ENCODE data around the gene DGKQ. TPM values are rescaled to one million over a fixed set of nuclear protein-coding genes. Genes with fewer than 3 reads are reported as not detected.

The DGKQ gene
- polyA plus RNA-seq, 1 experiment, result 4.5 TPM

DNA sequence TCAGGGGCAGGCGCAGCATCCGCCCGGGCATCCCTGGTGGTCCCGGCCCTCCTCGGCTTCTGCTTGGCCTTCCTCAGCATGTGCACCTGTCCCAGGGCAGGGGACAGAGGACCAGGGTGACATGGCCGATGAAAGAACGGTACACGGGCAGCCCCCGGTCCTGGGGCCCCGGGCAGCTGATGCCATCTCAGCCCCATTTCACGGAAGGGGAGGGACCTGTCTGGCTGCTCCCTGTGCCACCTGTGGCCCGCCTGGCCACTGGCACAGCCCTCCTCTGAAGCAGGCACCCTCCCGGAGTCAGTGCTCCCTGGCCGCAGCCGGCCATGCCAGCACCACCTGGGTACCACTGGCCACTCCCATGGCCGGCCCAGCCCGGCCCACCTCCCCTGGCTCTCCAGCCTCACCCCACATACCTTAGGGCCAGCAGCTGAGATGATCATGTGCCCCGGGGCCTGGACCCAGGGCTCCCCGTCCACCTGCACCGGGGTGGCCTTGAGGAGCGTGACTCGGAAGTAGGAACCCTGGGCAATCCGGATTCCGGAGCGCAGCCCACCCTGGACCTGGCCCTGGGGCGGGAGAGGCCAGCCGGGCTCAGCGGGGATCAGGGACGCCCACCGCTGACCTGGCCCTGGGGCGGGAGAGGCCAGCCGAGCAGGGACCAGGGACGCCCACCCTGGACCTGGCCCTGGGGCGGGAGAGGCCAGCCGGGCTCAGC, 12.6 kb downstream of the DGKQ start:
- POLR2A ChIA-PET, result no interaction called here
- Histone ChIP-seq H3K9me3 (ENCODE audit: control insufficient read depth, insufficient read depth, low read length) (no peaks in the 10 kb centered on the region; the same call in 1 of the 2 replicates), H3K27me3 (ENCODE audit: control insufficient read depth, insufficient read depth, low read length) (no peaks in the 10 kb centered on the region), H3K4me3 (ENCODE audit: low read depth, low read length) (no peak overlapping the region), H3K27ac (ENCODE audit: low read depth, low read length) (no peak overlapping the region)
- CTCF ChIA-PET, result no interaction called here
- no peak for DNase-seq (ENCODE audit: low read depth, low spot score)
- TF ChIP-seq, protein P1, sequence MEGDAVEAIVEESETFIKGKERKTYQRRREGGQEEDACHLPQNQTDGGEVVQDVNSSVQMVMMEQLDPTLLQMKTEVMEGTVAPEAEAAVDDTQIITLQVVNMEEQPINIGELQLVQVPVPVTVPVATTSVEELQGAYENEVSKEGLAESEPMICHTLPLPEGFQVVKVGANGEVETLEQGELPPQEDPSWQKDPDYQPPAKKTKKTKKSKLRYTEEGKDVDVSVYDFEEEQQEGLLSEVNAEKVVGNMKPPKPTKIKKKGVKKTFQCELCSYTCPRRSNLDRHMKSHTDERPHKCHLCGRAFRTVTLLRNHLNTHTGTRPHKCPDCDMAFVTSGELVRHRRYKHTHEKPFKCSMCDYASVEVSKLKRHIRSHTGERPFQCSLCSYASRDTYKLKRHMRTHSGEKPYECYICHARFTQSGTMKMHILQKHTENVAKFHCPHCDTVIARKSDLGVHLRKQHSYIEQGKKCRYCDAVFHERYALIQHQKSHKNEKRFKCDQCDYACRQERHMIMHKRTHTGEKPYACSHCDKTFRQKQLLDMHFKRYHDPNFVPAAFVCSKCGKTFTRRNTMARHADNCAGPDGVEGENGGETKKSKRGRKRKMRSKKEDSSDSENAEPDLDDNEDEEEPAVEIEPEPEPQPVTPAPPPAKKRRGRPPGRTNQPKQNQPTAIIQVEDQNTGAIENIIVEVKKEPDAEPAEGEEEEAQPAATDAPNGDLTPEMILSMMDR (IDR thresholded peaks at IDR 0.05; ENCODE audit: low read depth, low read length), result no peak

DNA sequence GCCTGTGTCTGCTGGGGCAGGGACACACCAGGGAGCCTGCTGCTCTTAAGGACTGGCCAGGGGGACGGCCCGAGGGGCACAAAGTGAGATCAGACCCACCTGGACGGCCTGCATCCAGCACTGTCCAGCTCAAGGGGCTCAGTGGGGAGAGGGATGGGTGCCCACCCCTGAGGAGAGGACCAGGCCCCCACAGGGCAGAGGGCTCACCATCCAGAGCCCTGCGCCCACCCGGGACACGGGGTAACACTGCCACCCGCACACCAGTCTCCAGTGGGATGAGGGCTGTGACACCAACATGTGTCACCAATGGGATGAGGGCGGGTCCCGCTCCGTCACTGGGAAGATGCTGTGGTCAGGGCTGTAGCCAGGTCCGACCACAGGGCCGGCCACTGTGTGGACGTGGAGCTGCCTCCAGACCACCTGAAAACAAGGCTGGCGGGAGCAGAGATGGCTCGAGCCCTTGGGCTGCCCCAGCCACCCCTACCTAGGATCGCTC, 13.2 kb downstream of the DGKQ start:
- H3K27ac ChIP-seq (ENCODE audit: low read depth, low read length), result no peak overlapping the region
- ChIA-PET POLR2A (no interaction called here), CTCF (no interaction called here)
- H3K9me3 ChIP-seq (ENCODE audit: control insufficient read depth, insufficient read depth, low read length), result no peaks in the 10 kb centered on the region; the same call in 1 of the 2 replicates
- H3K27me3 ChIP-seq (ENCODE audit: control insufficient read depth, insufficient read depth, low read length), result no peaks in the 10 kb centered on the region
- no peak overlapping the region for H3K4me3 ChIP-seq (ENCODE audit: low read depth, low read length)
- TF ChIP-seq, protein P1 (IDR thresholded peaks at IDR 0.05; ENCODE audit: low read depth, low read length), result no peak
- DNase-seq (ENCODE audit: low read depth, low spot score), result no peak

DNA sequence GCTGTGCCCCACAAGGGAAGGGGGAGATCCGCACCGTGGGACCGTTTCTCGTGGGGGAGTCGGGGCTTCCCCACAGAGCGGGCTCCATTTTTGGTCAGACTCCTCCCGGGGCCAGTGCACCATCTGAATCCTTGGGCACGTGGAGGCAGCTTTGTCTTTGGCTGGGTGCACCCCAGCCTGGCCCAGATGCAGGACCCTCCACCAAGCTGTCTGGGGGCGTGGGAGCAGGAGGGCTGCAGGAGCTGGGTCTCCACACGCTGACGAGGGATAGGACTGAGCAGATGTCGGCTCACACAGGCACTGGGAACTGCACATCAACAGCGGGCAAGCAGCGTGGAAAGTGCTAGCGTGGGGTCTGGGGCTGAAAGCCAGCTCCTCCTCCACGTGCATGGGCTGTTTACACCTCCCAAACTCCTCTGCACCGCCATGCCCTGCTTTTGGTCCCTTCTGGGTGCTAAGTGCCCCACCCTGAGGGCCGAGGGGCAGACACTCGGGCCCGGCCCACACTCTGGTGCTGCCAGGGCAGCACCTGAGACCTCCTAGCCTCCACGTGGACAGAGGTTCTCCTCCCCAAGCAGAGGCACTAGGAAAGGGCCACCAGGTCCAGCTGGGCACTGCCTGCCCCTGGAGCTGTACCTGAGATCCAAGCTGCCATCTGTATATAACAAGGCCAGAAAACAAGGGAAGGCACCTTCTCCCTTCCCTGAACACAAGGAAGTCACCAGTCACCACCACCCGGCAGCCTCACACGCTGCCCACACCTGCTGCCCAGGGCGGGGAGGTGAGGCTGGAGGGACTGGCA, 13.8 kb downstream of the DGKQ start:
- TF ChIP-seq, protein P1 (IDR thresholded peaks at IDR 0.05; ENCODE audit: low read depth, low read length), result no peak
- CTCF ChIA-PET, result no interaction called here
- H3K27me3 ChIP-seq (ENCODE audit: control insufficient read depth, insufficient read depth, low read length), result no peaks in the 10 kb centered on the region
- no peak overlapping the region for H3K27ac ChIP-seq (ENCODE audit: low read depth, low read length)
- no peaks in the 10 kb centered on the region; the same call in 1 of the 2 replicates for H3K9me3 ChIP-seq (ENCODE audit: control insufficient read depth, insufficient read depth, low read length)
- H3K4me3 ChIP-seq (ENCODE audit: low read depth, low read length), result no peak overlapping the region
- no peak for DNase-seq (ENCODE audit: low read depth, low spot score)
- POLR2A ChIA-PET, result no interaction called here

DNA sequence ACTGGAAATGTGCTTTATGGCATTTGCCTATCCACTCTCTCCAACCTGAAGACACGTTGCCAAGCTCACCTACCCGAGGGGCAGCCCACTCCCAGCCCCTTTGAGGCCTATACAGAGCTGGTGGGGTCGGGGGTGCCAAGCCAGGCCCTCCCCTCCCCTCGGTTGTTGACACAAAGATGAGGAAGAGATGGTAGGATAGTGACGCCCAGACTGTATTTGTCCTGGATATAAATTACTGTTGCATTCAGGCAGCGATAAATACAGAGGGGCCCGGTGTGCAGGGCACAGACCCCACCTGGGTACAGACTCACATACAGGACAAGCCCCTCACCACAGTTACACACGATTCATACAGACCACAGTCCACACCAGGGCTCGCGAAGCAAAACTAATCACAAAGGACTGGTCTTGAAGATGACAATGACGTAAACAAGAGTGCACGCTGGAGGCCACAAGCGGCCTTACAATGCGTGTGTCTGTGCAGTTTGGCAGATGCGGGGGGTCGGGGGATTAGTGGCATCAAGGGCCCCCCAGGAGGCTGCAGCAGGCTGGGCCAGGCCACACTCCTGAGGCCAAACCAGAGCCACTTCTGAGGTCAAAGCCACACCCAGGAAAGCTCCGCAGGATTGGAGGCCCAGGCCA, 14.6 kb downstream of the DGKQ start:
- TF ChIP-seq, protein P1 (IDR thresholded peaks at IDR 0.05; ENCODE audit: low read depth, low read length), result no peak
- no peak overlapping the region for H3K27ac ChIP-seq (ENCODE audit: low read depth, low read length)
- H3K27me3 ChIP-seq (ENCODE audit: control insufficient read depth, insufficient read depth, low read length), result no peaks in the 10 kb centered on the region
- DNase-seq (ENCODE audit: low read depth, low spot score), result no peak
- no peak overlapping the region for H3K4me3 ChIP-seq (ENCODE audit: low read depth, low read length)
- ChIA-PET POLR2A (no interaction called here), CTCF (no interaction called here)
- no peaks in the 10 kb centered on the region; the same call in 1 of the 2 replicates for H3K9me3 ChIP-seq (ENCODE audit: control insufficient read depth, insufficient read depth, low read length)
